Prostate gland (tissue), 2 donors: ENCODE measurements around the gene PIP5K1A. TPM values are rescaled to one million over a fixed set of nuclear protein-coding genes. Genes with fewer than 3 reads are reported as not detected.

Experiments
- DNase-seq: peaks from one replicate; pipeline ENCODE4 v3.0.0-alpha.2; 2019; ENCODE audit warnings: low spot score
- H3K27ac ChIP-seq, 2 donors: fragments of 200-600 bp; sonication (generic); 2 replicates each; pipeline ENCODE4 v1.5.1; 2017 to 2019
- H3K27me3 ChIP-seq: fragments of 200-600 bp; sonication (generic); replicated peaks from 2 replicates; pipeline ENCODE4 v1.5.1; 2019; ENCODE audit not compliant: insufficient read depth
- H3K36me3 ChIP-seq, 2 donors: fragments of 200-600 bp; sonication (generic); 1 replicate in 1 of 2; 2 replicates in 1 of 2; pipeline versions ENCODE4 v1.5.1 to v1.8.1; 2017 to 2019
- H3K4me1 ChIP-seq: fragments of 200-600 bp; sonication (generic); replicated peaks from 2 replicates; pipeline ENCODE4 v1.5.1; 2019
- H3K4me3 ChIP-seq, 2 donors: fragments of 200-600 bp; sonication (generic); 2 replicates each; pipeline ENCODE4 v1.5.1; 2017 to 2019
- H3K9me3 ChIP-seq: fragments of 200-600 bp; sonication (generic); 2 replicates; pipeline ENCODE4 v1.5.1; 2017
- CTCF ChIP-seq, 4 experiments: fragments of 200-600 bp in 2 of 4; fragments of 450-650 bp in 2 of 4; sonication (generic) in 2 of 4; IDR thresholded peaks; 1 replicate in 3 of 4; 2 replicates in 1 of 4; pipeline ENCODE4 v1.5.1; 2016 to 2019; ENCODE audit warnings: antibody characterized with exemption in 4 of 4, mild to moderate bottlenecking in 2 of 4, moderate library complexity in 2 of 4
- POLR2A ChIP-seq: fragments of 450-650 bp; IDR thresholded peaks from one replicate; pipeline ENCODE4 v1.6.1; 2016; ENCODE audit warnings: antibody characterized with exemption, mild to moderate bottlenecking
- POLR2AphosphoS5 ChIP-seq: sonication (generic); formaldehyde crosslinking; IDR thresholded peaks from one replicate; pipeline ENCODE4 v1.6.1; 2017; ENCODE audit warnings: antibody characterized with exemption
- WGBS: methylation state at CpG from one replicate; pipeline ENCODE4 v1.1.5; 2018; 5-methylcytosine and 5-hydroxymethylcytosine counted together
- intact Hi-C: fragments of 100-400 bp; cut with DNase I; formaldehyde crosslinking; loops from one replicate; pipeline ENCODE4 v1.14.2; 2022
- total RNA-seq, 2 donors: library from RNA; depleted of rRNA; stranded (reverse); fragments of >200 nt; gene quantifications; one replicate each; pipeline ENCODE4 v1.1.0, GENCODE V29; 2016

The PIP5K1A gene
- total RNA-seq, 2 donors from 2014 or later = 40.2 to 96.7 TPM

DNA sequence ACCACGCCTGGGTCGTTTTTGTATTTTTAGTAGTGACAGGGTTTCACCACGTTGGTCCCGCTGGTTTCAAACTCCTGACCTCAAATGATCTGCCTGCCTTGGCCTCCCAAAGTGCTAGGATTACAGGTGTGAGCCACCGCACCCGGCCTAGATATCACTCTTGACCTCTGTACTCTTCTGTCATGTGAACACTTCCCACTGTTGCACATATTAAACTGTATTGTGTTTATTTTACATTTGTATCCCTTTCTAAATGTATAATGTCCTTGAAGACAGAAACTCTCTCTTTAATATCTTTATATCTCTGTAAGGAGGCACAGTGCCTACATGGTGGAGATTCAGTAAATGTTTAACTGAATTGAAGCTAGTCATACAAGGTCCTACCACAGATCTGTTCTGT is 36.9 kb downstream of the PIP5K1A start:
- TF ChIP-seq POLR2AphosphoS5 (no peak), POLR2A (no peak), CTCF (IDR thresholded peaks at IDR 0.05) (no peak)
- DNase-seq = no peak
- intact Hi-C loops = no loop called here
- H3K27me3 ChIP-seq = no peaks in the 10 kb centered on the region
- H3K9me3 ChIP-seq = no peaks in the 10 kb centered on the region
- no peaks in the 10 kb centered on the region for H3K4me1 ChIP-seq
- no peak overlapping the region for H3K27ac ChIP-seq
- WGBS = 88% methylated on average over 6 of the region's 6 CpGs
- H3K4me3 ChIP-seq = no peak overlapping the region
- H3K36me3 ChIP-seq = peaks cover 15 to 26% of the 10 kb centered on the region in 2 donors

GRCh38 chr1:151237678-151238466 is 39.5 kb downstream of the PIP5K1A start:
- H3K36me3 ChIP-seq = peaks cover 19 to 27% of the 10 kb centered on the region in 2 donors
- H3K4me1 ChIP-seq = no peaks in the 10 kb centered on the region
- 84% methylated on average over 4 of the region's 4 CpGs for WGBS
- no peaks in the 10 kb centered on the region for H3K27me3 ChIP-seq
- H3K27ac ChIP-seq = no peak overlapping the region
- TF ChIP-seq POLR2AphosphoS5 = no peak
- TF ChIP-seq POLR2A = no peak
- no peak for TF ChIP-seq CTCF (IDR thresholded peaks at IDR 0.05)
- no peak overlapping the region for H3K4me3 ChIP-seq
- no peak for DNase-seq
- intact Hi-C loops = no loop called here
- H3K9me3 ChIP-seq = no peaks in the 10 kb centered on the region

DNA sequence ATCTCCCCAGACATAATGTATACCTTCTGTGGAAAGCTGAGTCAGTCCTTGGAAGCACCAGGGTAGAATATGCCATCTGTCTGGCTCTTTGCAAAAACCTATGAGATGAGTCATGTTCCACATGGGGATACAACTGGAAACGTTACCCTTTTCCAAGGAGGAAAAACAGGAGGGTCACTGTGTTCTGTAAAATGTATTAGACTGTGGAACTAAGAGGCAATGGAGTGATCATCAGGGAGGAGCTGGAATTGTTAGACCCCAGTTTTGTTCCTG is 40.1 kb downstream of the PIP5K1A start:
- Histone ChIP-seq H3K27me3 (no peaks in the 10 kb centered on the region), H3K27ac (no peak overlapping the region), H3K9me3 (no peaks in the 10 kb centered on the region), H3K36me3 (peaks cover 25 to 32% of the 10 kb centered on the region in 2 donors), H3K4me1 (no peaks in the 10 kb centered on the region), H3K4me3 (no peak overlapping the region)
- 24% methylated on average over 1 of the region's 1 CpG for WGBS
- DNase-seq = no peak
- intact Hi-C loops = no loop called here
- TF ChIP-seq POLR2A (no peak), CTCF (IDR thresholded peaks at IDR 0.05) (no peak), POLR2AphosphoS5 (no peak)

DNA sequence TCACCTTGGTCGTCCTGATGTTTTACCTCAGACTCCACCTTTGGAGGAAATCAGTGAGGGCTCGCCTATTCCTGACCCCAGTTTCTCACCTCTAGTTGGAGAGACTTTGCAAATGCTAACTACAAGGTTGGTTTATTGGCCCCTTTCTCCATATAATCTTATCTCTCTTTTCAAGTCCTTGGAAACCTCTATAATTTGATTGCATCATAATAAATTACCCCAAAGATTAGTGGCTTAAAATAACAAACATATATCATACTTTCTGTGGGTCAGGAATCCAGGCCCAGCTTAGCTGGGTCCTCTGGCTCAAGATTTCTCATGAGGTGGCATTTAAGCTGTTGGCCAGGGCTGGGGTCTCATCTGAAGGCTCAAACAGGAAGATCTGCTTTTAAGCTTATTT is 44.1 kb downstream of the PIP5K1A start:
- Histone ChIP-seq H3K36me3 (peaks cover 12 to 25% of the 10 kb centered on the region in 2 donors), H3K9me3 (no peaks in the 10 kb centered on the region), H3K27me3 (no peaks in the 10 kb centered on the region), H3K4me1 (no peaks in the 10 kb centered on the region), H3K4me3 (no peak overlapping the region), H3K27ac (no peak overlapping the region)
- 91% methylated on average over 2 of the region's 2 CpGs for WGBS
- no peak for TF ChIP-seq POLR2A
- TF ChIP-seq POLR2AphosphoS5 = no peak
- TF ChIP-seq CTCF (IDR thresholded peaks at IDR 0.05) = no peak
- no peak for DNase-seq
- intact Hi-C loops = no loop called here

DNA sequence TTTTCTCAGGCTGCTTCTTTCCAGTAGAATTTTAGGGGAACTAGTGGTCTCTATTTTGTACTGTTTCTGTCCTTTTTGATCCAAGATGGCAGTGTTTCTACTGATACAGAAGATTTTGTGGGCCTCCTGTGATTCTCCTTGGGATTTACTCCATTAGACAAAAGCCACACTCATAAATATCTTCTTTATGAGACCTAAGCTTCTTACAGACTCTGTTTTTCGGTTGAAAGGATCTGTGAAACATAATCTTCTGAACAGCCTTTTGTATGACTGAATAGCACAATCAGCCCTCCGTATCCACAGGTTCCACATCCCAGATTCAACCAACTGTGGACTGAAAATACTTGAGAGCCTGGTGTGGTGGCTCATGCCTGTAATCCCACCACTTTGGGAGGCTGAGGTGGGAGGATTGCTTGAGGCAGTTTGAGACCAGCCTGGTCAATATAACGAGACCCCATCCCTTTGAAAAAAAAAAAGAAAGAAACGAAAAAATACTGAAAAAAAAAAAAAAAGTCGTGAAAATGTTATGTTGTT is 45.4 kb downstream of the PIP5K1A start:
- peaks cover 11 to 30% of the 10 kb centered on the region in 2 donors for H3K36me3 ChIP-seq

More for the DNA sequence above, 45.4 kb downstream of the PIP5K1A start:
- DNase-seq = no peak
- Histone ChIP-seq H3K27ac (no peak overlapping the region), H3K4me3 (no peak overlapping the region), H3K27me3 (no peaks in the 10 kb centered on the region), H3K9me3 (no peaks in the 10 kb centered on the region), H3K4me1 (no peaks in the 10 kb centered on the region)
- intact Hi-C loops = no loop called here
- WGBS = 75% methylated on average over 5 of the region's 5 CpGs
- TF ChIP-seq POLR2AphosphoS5 = no peak
- TF ChIP-seq CTCF (IDR thresholded peaks at IDR 0.05) = no peak
- TF ChIP-seq POLR2A = no peak
